ENCODE data around the gene NR1D2. TPM values are rescaled to one million over a fixed set of nuclear protein-coding genes. Genes with fewer than 3 reads are reported as not detected.

NR1D2 gene
- total RNA-seq, 1 donor from 2014 or later = 6.1 TPM

- H3K4me3 ChIP-seq (ENCODE audit: low read depth, low read length) = peak overlapping the region; percentile 80
- no peak for DNase-seq (ENCODE audit: low read depth)
- no peak for TF ChIP-seq CTCF (conservative IDR thresholded peaks at IDR 0.05; ENCODE audit: low read depth, low read length)
Measured at GRCh38 chr3:23944007-23944783, 891 bp upstream of the NR1D2 start.

- no peak for DNase-seq (ENCODE audit: low read depth)
- TF ChIP-seq CTCF (conservative IDR thresholded peaks at IDR 0.05; ENCODE audit: low read depth, low read length) = no peak
- H3K4me3 ChIP-seq (ENCODE audit: low read depth, low read length) = peak overlapping the region; percentile 80
Measured at GRCh38 chr3:23945663-23945912, 502 bp downstream of the NR1D2 start.

GRCh38 chr3:23945913-23946687, 1.0 kb downstream of the NR1D2 start:
- H3K4me3 ChIP-seq (ENCODE audit: low read depth, low read length) = peak overlapping the region; percentile 82
- no peak for TF ChIP-seq CTCF (conservative IDR thresholded peaks at IDR 0.05; ENCODE audit: low read depth, low read length)
- DNase-seq (ENCODE audit: low read depth) = no peak

GRCh38 chr3:23948761-23949160, 3.7 kb downstream of the NR1D2 start:
- no peak for TF ChIP-seq CTCF (conservative IDR thresholded peaks at IDR 0.05; ENCODE audit: low read depth, low read length)
- no peak overlapping the region for H3K4me3 ChIP-seq (ENCODE audit: low read depth, low read length)
- DNase-seq (ENCODE audit: low read depth) = no peak

GRCh38 chr3:23949784-23950183, 4.7 kb downstream of the NR1D2 start:
- TF ChIP-seq CTCF (conservative IDR thresholded peaks at IDR 0.05; ENCODE audit: low read depth, low read length) = no peak
- DNase-seq (ENCODE audit: low read depth) = no peak
- peak overlapping the region; percentile 26 for H3K4me3 ChIP-seq (ENCODE audit: low read depth, low read length)

GRCh38 chr3:23950293-23950692, 5.2 kb downstream of the NR1D2 start:
- no peak for TF ChIP-seq CTCF (conservative IDR thresholded peaks at IDR 0.05; ENCODE audit: low read depth, low read length)
- DNase-seq (ENCODE audit: low read depth) = no peak
- peak overlapping the region; percentile 26 for H3K4me3 ChIP-seq (ENCODE audit: low read depth, low read length)
